ENCODE measurements around the gene DRG2.

DRG2 gene

GRCh38 chr17:18116078-18116477, 28.3 kb downstream of the DRG2 start:
- H3K4me3 ChIP-seq (ENCODE audit: low read depth, low read length) = no peak overlapping the region
- no peak for DNase-seq (ENCODE audit: low read depth)
- TF ChIP-seq, protein P1, sequence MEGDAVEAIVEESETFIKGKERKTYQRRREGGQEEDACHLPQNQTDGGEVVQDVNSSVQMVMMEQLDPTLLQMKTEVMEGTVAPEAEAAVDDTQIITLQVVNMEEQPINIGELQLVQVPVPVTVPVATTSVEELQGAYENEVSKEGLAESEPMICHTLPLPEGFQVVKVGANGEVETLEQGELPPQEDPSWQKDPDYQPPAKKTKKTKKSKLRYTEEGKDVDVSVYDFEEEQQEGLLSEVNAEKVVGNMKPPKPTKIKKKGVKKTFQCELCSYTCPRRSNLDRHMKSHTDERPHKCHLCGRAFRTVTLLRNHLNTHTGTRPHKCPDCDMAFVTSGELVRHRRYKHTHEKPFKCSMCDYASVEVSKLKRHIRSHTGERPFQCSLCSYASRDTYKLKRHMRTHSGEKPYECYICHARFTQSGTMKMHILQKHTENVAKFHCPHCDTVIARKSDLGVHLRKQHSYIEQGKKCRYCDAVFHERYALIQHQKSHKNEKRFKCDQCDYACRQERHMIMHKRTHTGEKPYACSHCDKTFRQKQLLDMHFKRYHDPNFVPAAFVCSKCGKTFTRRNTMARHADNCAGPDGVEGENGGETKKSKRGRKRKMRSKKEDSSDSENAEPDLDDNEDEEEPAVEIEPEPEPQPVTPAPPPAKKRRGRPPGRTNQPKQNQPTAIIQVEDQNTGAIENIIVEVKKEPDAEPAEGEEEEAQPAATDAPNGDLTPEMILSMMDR (IDR thresholded peaks at IDR 0.05; ENCODE audit: control insufficient read depth, extremely low read depth, insufficient read depth) = no peak

GRCh38 chr17:18117533-18117932, 29.8 kb downstream of the DRG2 start:
- no peak for DNase-seq (ENCODE audit: low read depth)
- TF ChIP-seq, protein P1 (IDR thresholded peaks at IDR 0.05; ENCODE audit: control insufficient read depth, extremely low read depth, insufficient read depth) = no peak
- no peak overlapping the region for H3K4me3 ChIP-seq (ENCODE audit: low read depth, low read length)

GRCh38 chr17:18117982-18118975, 30.5 kb downstream of the DRG2 start:
- TF ChIP-seq, protein P1 (IDR thresholded peaks at IDR 0.05; ENCODE audit: control insufficient read depth, extremely low read depth, insufficient read depth) = no peak
- no peak overlapping the region for H3K4me3 ChIP-seq (ENCODE audit: low read depth, low read length)
- no peak for DNase-seq (ENCODE audit: low read depth)

GRCh38 chr17:18119166-18119745, 31.5 kb downstream of the DRG2 start:
- DNase-seq (ENCODE audit: low read depth) = no peak
- TF ChIP-seq, protein P1 (IDR thresholded peaks at IDR 0.05; ENCODE audit: control insufficient read depth, extremely low read depth, insufficient read depth) = no peak
- no peak overlapping the region for H3K4me3 ChIP-seq (ENCODE audit: low read depth, low read length)

DNA sequence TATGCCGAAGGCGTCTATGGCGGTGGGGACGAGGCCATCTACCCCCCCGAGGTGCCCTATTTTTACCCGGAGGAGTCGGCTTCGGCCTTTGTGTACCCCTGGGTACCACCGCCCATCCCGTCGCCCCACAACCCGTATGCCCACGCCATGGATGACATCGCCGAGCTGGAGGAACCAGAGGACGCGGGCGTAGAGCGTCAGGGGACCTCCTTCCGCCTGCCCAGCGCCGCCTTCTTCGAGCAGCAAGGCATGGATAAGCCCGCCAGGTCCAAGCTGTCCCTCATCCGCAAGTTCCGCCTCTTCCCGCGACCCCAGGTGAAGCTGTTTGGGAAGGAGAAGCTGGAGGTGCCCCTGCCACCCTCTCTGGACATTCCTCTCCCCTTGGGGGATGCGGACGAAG, 32.2 kb downstream of the DRG2 start:
- no peak overlapping the region for H3K4me3 ChIP-seq (ENCODE audit: low read depth, low read length)
- TF ChIP-seq, protein P1 (IDR thresholded peaks at IDR 0.05; ENCODE audit: control insufficient read depth, extremely low read depth, insufficient read depth) = no peak
- DNase-seq (ENCODE audit: low read depth) = no peak

GRCh38 chr17:18120461-18121017, 32.8 kb downstream of the DRG2 start:
- DNase-seq (ENCODE audit: low read depth) = no peak

More at GRCh38 chr17:18120461-18121017, 32.8 kb downstream of the DRG2 start:
- H3K4me3 ChIP-seq (ENCODE audit: low read depth, low read length) = no peak overlapping the region
- TF ChIP-seq, protein P1 (IDR thresholded peaks at IDR 0.05; ENCODE audit: control insufficient read depth, extremely low read depth, insufficient read depth) = no peak
